Colonic mucosa (tissue), 4 donors: ENCODE data around the gene TCF20. TPM values are rescaled to one million over a fixed set of nuclear protein-coding genes. Genes with fewer than 3 reads are reported as not detected.

Experiments
- DNase-seq: peaks from one replicate; pipeline ENCODE4 v3.0.0-alpha.2; 2020
- H3K27ac ChIP-seq: fragments of 200-600 bp; one replicate; pipeline ENCODE4 v1.8.0; 2021
- H3K27me3 ChIP-seq: fragments of 200-600 bp; one replicate; pipeline ENCODE4 v1.8.0; 2021
- H3K36me3 ChIP-seq: fragments of 200-600 bp; one replicate; pipeline ENCODE4 v1.8.0; 2021
- H3K4me1 ChIP-seq: fragments of 200-600 bp; one replicate; pipeline ENCODE4 v1.8.0; 2021; ENCODE audit warnings: mild to moderate bottlenecking
- H3K4me3 ChIP-seq: fragments of 200-600 bp; one replicate; pipeline ENCODE4 v1.8.0; 2021
- H3K9ac ChIP-seq, 2 donors: one replicate each; pipeline ENCODE4 v1.7.0; 2013; ENCODE audit warnings: control low read depth in 2 of 2, low read depth in 2 of 2, low read length in 2 of 2
- H3K9me3 ChIP-seq: fragments of 200-600 bp; one replicate; pipeline ENCODE4 v1.8.0; 2021
- intact Hi-C: fragments of 100-400 bp; cut with DNase I; formaldehyde crosslinking; loops from one replicate; pipeline ENCODE4 v1.14.1; 2022
- total RNA-seq, 2 donors: library from RNA; stranded (reverse); fragmentation: NEBNext Ultra II Directional in 1 of 2; extraction: Animal tissue kit (Norgen Biotek cat#: 25700) in 1 of 2; gene quantifications; one replicate each; pipeline ENCODE4 v1.2.1, GENCODE V29; 2021
- TF ChIP-seq, protein P1 (sequence below): fragments of 200-600 bp; IDR thresholded peaks from one replicate; pipeline ENCODE4 v1.8.0; 2022; ENCODE audit warnings: antibody characterized with exemption, mild to moderate bottlenecking
- donor health status: healthy.
- donor health status: DM: no; HTN: no; CAD: no.
- donor health status: DM: no; HTN: no; CAD: no.

Gene TCF20
- total RNA-seq, 2 donors from 2014 or later = 52.9 to 62.0 TPM

DNA sequence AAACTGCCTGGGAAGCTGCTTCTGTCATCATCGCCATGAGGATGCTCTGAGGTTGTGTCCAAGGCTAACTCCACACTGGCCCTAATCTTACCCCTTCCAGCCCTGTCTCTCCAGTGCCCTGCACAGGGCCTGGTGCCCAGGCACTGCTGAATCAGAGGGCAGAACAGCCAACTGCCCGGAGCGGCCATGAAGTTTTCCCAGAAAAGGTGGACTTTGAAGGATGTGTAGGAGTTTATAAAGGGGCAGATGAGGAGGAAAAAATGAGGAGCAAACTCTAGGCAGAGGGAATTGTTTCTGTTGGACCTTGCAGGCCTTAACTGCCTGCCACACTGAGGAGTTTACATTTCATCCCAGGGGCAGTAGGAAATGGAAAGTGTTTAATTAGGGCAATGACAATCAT is 39.4 kb upstream of the TCF20 start:
- Histone ChIP-seq H3K9ac (no peak overlapping the region), H3K4me3 (no peak overlapping the region), H3K4me1 (no peaks in the 10 kb centered on the region), H3K27me3 (no peaks in the 10 kb centered on the region), H3K9me3 (no peaks in the 10 kb centered on the region), H3K36me3 (no peaks in the 10 kb centered on the region), H3K27ac (no peak overlapping the region)
- TF ChIP-seq, protein P1, sequence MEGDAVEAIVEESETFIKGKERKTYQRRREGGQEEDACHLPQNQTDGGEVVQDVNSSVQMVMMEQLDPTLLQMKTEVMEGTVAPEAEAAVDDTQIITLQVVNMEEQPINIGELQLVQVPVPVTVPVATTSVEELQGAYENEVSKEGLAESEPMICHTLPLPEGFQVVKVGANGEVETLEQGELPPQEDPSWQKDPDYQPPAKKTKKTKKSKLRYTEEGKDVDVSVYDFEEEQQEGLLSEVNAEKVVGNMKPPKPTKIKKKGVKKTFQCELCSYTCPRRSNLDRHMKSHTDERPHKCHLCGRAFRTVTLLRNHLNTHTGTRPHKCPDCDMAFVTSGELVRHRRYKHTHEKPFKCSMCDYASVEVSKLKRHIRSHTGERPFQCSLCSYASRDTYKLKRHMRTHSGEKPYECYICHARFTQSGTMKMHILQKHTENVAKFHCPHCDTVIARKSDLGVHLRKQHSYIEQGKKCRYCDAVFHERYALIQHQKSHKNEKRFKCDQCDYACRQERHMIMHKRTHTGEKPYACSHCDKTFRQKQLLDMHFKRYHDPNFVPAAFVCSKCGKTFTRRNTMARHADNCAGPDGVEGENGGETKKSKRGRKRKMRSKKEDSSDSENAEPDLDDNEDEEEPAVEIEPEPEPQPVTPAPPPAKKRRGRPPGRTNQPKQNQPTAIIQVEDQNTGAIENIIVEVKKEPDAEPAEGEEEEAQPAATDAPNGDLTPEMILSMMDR = no peak
- intact Hi-C loops = no loop called here
- DNase-seq = no peak

GRCh38 chr22:42308892-42309468 is 38.5 kb upstream of the TCF20 start:
- peaks cover 4% of the 10 kb centered on the region for H3K4me1 ChIP-seq
- H3K27me3 ChIP-seq = no peaks in the 10 kb centered on the region
- H3K36me3 ChIP-seq = no peaks in the 10 kb centered on the region
- no peaks in the 10 kb centered on the region for H3K9me3 ChIP-seq
- H3K9ac ChIP-seq = no peak overlapping the region
- no peak overlapping the region for H3K4me3 ChIP-seq
- TF ChIP-seq, protein P1 = no peak
- intact Hi-C loops = no loop called here
- DNase-seq = no peak
- H3K27ac ChIP-seq = no peak overlapping the region

DNA sequence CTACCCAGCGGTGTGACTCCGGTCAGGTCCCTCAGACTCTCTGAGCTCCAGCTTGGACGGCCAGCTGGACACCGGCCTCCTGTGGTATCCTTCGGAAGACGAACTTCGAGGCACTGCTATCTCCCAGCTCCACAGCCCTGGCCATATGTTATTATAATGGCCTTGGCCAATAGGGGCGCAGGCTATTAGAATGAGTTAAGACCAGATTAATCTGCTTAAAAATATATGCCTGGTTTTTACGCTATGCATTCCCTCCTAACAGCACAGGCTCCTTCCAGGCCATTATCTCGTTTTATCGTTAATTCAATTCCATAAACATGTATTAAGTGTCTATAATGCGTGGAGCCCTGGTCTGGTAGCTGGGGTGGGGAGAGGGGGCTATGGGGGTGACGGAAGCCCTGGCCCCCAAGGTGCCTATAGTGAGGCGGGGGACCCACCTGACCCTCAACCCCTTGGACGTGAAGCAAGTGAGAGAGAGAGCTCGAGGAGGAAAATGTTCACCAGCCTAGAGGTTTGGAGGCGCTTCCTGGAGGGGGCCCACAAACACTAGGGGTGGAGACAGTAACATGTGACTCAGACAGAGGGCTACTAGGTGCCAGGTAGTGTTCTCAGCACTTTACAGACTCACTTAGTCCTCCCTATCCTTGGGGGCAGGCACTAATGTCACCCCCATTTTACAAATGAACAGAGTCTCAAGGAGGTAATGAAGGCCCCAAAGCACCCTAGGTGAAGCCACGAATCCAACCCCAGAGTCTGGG is 37.5 kb upstream of the TCF20 start:
- intact Hi-C loops = no loop called here
- H3K4me3 ChIP-seq = no peak overlapping the region
- TF ChIP-seq, protein P1 = no peak
- no peak overlapping the region for H3K27ac ChIP-seq
- DNase-seq = no peak
- no peaks in the 10 kb centered on the region for H3K27me3 ChIP-seq
- no peaks in the 10 kb centered on the region for H3K36me3 ChIP-seq
- H3K9me3 ChIP-seq = no peaks in the 10 kb centered on the region
- peaks cover 7% of the 10 kb centered on the region for H3K4me1 ChIP-seq
- no peak overlapping the region for H3K9ac ChIP-seq

DNA sequence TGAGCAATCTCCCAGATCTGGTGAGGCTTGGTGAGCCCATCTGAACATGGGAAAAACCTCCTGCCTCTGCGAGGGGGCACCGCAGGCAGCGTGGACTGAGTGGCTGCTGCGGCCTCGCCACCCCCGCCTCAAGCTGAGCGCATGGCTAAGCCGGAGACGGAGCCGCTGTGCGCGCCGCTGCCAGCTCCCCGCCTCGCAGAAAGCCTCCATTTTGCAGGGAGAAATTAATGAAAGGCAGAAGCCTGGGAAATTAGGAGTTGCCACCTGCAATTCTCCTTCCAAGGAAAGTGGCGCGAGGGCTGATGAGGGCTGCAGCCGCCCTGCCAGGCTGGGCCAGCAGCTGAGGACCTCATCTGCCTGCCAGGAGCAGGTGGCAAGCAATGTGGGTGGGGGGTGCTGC is 35.6 kb upstream of the TCF20 start:
- no peak for DNase-seq
- intact Hi-C loops = no loop called here
- Histone ChIP-seq H3K9me3 (no peaks in the 10 kb centered on the region), H3K36me3 (no peaks in the 10 kb centered on the region), H3K27ac (no peak overlapping the region), H3K4me3 (no peak overlapping the region), H3K4me1 (peaks cover 11% of the 10 kb centered on the region), H3K27me3 (no peaks in the 10 kb centered on the region), H3K9ac (no peak overlapping the region)
- TF ChIP-seq, protein P1 = no peak

GRCh38 chr22:42304324-42304790 is 33.9 kb upstream of the TCF20 start:
- Histone ChIP-seq H3K4me1 (peaks cover 23% of the 10 kb centered on the region), H3K27ac (no peak overlapping the region)

More at GRCh38 chr22:42304324-42304790, 33.9 kb upstream of the TCF20 start:
- H3K9ac ChIP-seq = no peak overlapping the region
- TF ChIP-seq, protein P1 = no peak
- no peaks in the 10 kb centered on the region for H3K9me3 ChIP-seq
- DNase-seq = no peak
- intact Hi-C loops = no loop called here
- no peaks in the 10 kb centered on the region for H3K36me3 ChIP-seq
- no peak overlapping the region for H3K4me3 ChIP-seq
- no peaks in the 10 kb centered on the region for H3K27me3 ChIP-seq
